GM21390 (cell line): ENCODE measurements around the gene JHY.

Experiments
- ATAC-seq: cut with Tn5 transposase; IDR thresholded peaks from one replicate; pipeline ENCODE4 v1.9.1; 2021; ENCODE audit not compliant: unreplicated experiment

The JHY gene

GRCh38 chr11:122871302-122871701 lies 11.3 kb upstream of the JHY start:
- no peak for ATAC-seq

- ATAC-seq, result no peak
Measured at GRCh38 chr11:122872046-122872445, 10.5 kb upstream of the JHY start.

- no peak for ATAC-seq
Measured at GRCh38 chr11:122874991-122875390, 7.6 kb upstream of the JHY start.

GRCh38 chr11:122877732-122878131 lies 4.8 kb upstream of the JHY start:
- ATAC-seq, result no peak

- no peak for ATAC-seq
Measured at GRCh38 chr11:122879785-122880184, 2.8 kb upstream of the JHY start.

GRCh38 chr11:122882857-122883645 lies 492 bp downstream of the JHY start:
- ATAC-seq, result peak; percentile 51

- no peak for ATAC-seq
Measured at GRCh38 chr11:122883646-122883979, 1.1 kb downstream of the JHY start.

GRCh38 chr11:122888162-122888561 lies 5.6 kb downstream of the JHY start:
- no peak for ATAC-seq

GRCh38 chr11:122893131-122893530 lies 10.6 kb downstream of the JHY start:
- ATAC-seq, result no peak

GRCh38 chr11:122895563-122895962 lies 13.0 kb downstream of the JHY start:
- ATAC-seq, result no peak

- no peak for ATAC-seq
Measured at GRCh38 chr11:122897606-122898210, 15.1 kb downstream of the JHY start.

- ATAC-seq, result no peak
Measured at GRCh38 chr11:122898799-122899198, 16.2 kb downstream of the JHY start.

- ATAC-seq, result no peak
Measured at GRCh38 chr11:122900587-122901202, 18.1 kb downstream of the JHY start.

GRCh38 chr11:122902951-122903350 lies 20.4 kb downstream of the JHY start:
- ATAC-seq, result no peak

GRCh38 chr11:122910775-122911174 lies 28.2 kb downstream of the JHY start:
- no peak for ATAC-seq

GRCh38 chr11:122917311-122917710 lies 34.8 kb downstream of the JHY start:
- no peak for ATAC-seq

- no peak for ATAC-seq
Measured at GRCh38 chr11:122918734-122919133, 36.2 kb downstream of the JHY start.

- no peak for ATAC-seq
Measured at GRCh38 chr11:122920579-122920978, 38.0 kb downstream of the JHY start.

- no peak for ATAC-seq
Measured at GRCh38 chr11:122922893-122923292, 40.3 kb downstream of the JHY start.

- no peak for ATAC-seq
Measured at GRCh38 chr11:122923302-122923701, 40.7 kb downstream of the JHY start.

- no peak for ATAC-seq
Measured at GRCh38 chr11:122931510-122931909, 49.0 kb downstream of the JHY start.

GRCh38 chr11:122933416-122933815 lies 50.9 kb downstream of the JHY start:
- no peak for ATAC-seq
